RWPE1 (cell line): ENCODE measurements around the gene STX3.

Experiments used
- CTCF ChIA-PET: fragments of 350-600 bp; sonication (Branson Sonifier 250); formaldehyde crosslinking; extraction: SDS; loops from one replicate; lab custom pipeline; 2021; lab: Yijun Ruan, JAX
- POLR2A ChIA-PET: fragments of 400-600 bp; formaldehyde crosslinking; extraction: SDS; loops from one replicate; lab custom pipeline; 2020; ENCODE audit warnings: antibody characterized with exemption; ENCODE audit not compliant: low non-redundant PET; lab: Yijun Ruan, JAX
- DNase-seq: peaks from one replicate; pipeline ENCODE4 v3.0.0; 2012; ENCODE audit warnings: low spot score
- H3K27ac ChIP-seq: fragments of 450-650 bp; 2 replicates; pipeline ENCODE4 v1.5.1; 2017
- CTCF ChIP-seq: fragments of 450-650 bp; conservative IDR thresholded peaks from 2 replicates; pipeline ENCODE4 v1.5.1; 2017; ENCODE audit warnings: low read depth, mild to moderate bottlenecking

The STX3 gene

GRCh38 chr11:59713745-59714144 is 41.4 kb upstream of the STX3 start, which contains the start of gene OR10V1:
Gene OR10V1, minus strand, starts transcription at chr11:59713845. Its CDS starts 0 bp downstream, at chr11:59713845.
- no peak for TF ChIP-seq CTCF
- POLR2A ChIA-PET = no interaction called here
- CTCF ChIA-PET = no interaction called here
- H3K27ac ChIP-seq = no peak within 1 kb of the TSS
- no peak for DNase-seq

GRCh38 chr11:59716051-59716450 is 39.1 kb upstream of the STX3 start:
- H3K27ac ChIP-seq = no peak overlapping the region
- no peak for DNase-seq
- ChIA-PET CTCF (no interaction called here), POLR2A (no interaction called here)
- TF ChIP-seq CTCF = no peak

- no peak overlapping the region for H3K27ac ChIP-seq
- POLR2A ChIA-PET = no interaction called here
- no peak for TF ChIP-seq CTCF
- CTCF ChIA-PET = no interaction called here
- no peak for DNase-seq
Observed at GRCh38 chr11:59719556-59719955, 35.6 kb upstream of the STX3 start.

GRCh38 chr11:59724066-59724465 is 31.1 kb upstream of the STX3 start:
- DNase-seq = no peak
- POLR2A ChIA-PET = no interaction called here
- no peak for TF ChIP-seq CTCF
- CTCF ChIA-PET = no interaction called here
- no peak overlapping the region for H3K27ac ChIP-seq

GRCh38 chr11:59727426-59727825 is 27.8 kb upstream of the STX3 start:
- CTCF ChIA-PET = no interaction called here
- no peak for DNase-seq
- POLR2A ChIA-PET = no interaction called here
- TF ChIP-seq CTCF = no peak
- no peak overlapping the region for H3K27ac ChIP-seq

- no peak overlapping the region for H3K27ac ChIP-seq
- CTCF ChIA-PET = no interaction called here
- no peak for TF ChIP-seq CTCF
- POLR2A ChIA-PET = no interaction called here
- DNase-seq = no peak
Observed at GRCh38 chr11:59728154-59728553, 27.0 kb upstream of the STX3 start.

GRCh38 chr11:59728913-59729312 is 26.3 kb upstream of the STX3 start:
- H3K27ac ChIP-seq = no peak overlapping the region
- ChIA-PET CTCF (no interaction called here), POLR2A (no interaction called here)
- DNase-seq = no peak
- TF ChIP-seq CTCF = no peak
